GM12891 (cell line): ENCODE data around the gene PLS1.

Source experiments
- PAX5 ChIP-seq: IDR thresholded peaks from 2 replicates; pipeline ENCODE4 v1.6.1; 2011; ENCODE audit warnings: low read length, moderate library complexity, mild to moderate bottlenecking; ENCODE audit not compliant: insufficient read depth, severe bottlenecking
- POLR2A ChIP-seq: IDR thresholded peaks from 2 replicates; pipeline ENCODE4 v1.6.1; 2011; ENCODE audit warnings: low read depth, low read length, control low read depth
- POLR2AphosphoS5 ChIP-seq: IDR thresholded peaks from 2 replicates; pipeline ENCODE4 v1.6.1; 2011; ENCODE audit warnings: low read depth, low read length, control low read depth
- SPI1 ChIP-seq: IDR thresholded peaks from 2 replicates; pipeline ENCODE4 v1.6.1; 2011; ENCODE audit warnings: low read depth, low read length, control low read depth
- TAF1 ChIP-seq: IDR thresholded peaks from 2 replicates; pipeline ENCODE4 v1.6.1; 2011; ENCODE audit warnings: low read depth, low read length, control low read depth

GRCh38 chr3:142636664-142637063 lies 40.5 kb downstream of the PLS1 start:
- no peak for TF ChIP-seq POLR2A
- no peak for TF ChIP-seq POLR2AphosphoS5
- TF ChIP-seq PAX5, result no peak
- no peak for TF ChIP-seq TAF1
- no peak for TF ChIP-seq SPI1
